Measurements from ENCODE around the gene RASGRF1.
A peak's percentile ranks its signal among the peaks of the same experiment; 100 is the strongest.
"Not testable (repeated sequence)": the region's sequence is repeated elsewhere in the genome, so short reads cannot be mapped to it uniquely, and the experiment has no call there.

RASGRF1 gene

GRCh38 chr15:79028411-79028964 lies 62.1 kb downstream of the RASGRF1 start:
- DNase-seq (ENCODE audit: extremely low spot score): peak; percentile 84
- POLR2A ChIA-PET: no interaction called here

GRCh38 chr15:79027532-79028410 lies 62.8 kb downstream of the RASGRF1 start:
- DNase-seq (ENCODE audit: extremely low spot score): no peak
- TF ChIP-seq ELF4 (IDR thresholded peaks at IDR 0.05) (no peak), HDGF (IDR thresholded peaks at IDR 0.05; ENCODE audit: borderline replicate concordance) (no peak), ARNT (IDR thresholded peaks at IDR 0.05) (no peak), PKNOX1 (IDR thresholded peaks at IDR 0.05) (no peak), TARDBP (IDR thresholded peaks at IDR 0.05) (no peak), LEF1 (IDR thresholded peaks at IDR 0.05; ENCODE audit: borderline replicate concordance) (no peak), SP1 (IDR thresholded peaks at IDR 0.05) (no peak), FOXK2 (IDR thresholded peaks at IDR 0.05) (no peak), SUZ12 (IDR thresholded peaks at IDR 0.05) (no peak)
- POLR2A ChIA-PET: no interaction called here
- CTCF ChIA-PET: interaction anchor here (0.6 to 6.5 kb wide), 24 partner anchors 7 to 1093 kb away, joined by 3 to 135 read pairs (median 4); partner anchors contain the start of gene CTSH

More at GRCh38 chr15:79028411-79028964, 62.1 kb downstream of the RASGRF1 start:
- TF ChIP-seq L3MBTL2 (conservative IDR thresholded peaks at IDR 0.05): no peak
- no peak for TF ChIP-seq FOXA1 (IDR thresholded peaks at IDR 0.05)
- CTCF ChIA-PET: interaction anchor here (0.6 to 6.5 kb wide), 16 partner anchors 8 to 325 kb away, joined by 3 to 135 read pairs (median 4); no protein-coding TSS in a partner anchor

GRCh38 chr15:79025802-79026201 lies 64.8 kb downstream of the RASGRF1 start:
- TF ChIP-seq FOXK2 (IDR thresholded peaks at IDR 0.05): no peak
- no peak for TF ChIP-seq SUZ12 (IDR thresholded peaks at IDR 0.05)
- no peak for TF ChIP-seq NFRKB (IDR thresholded peaks at IDR 0.05)
- TF ChIP-seq HDGF (IDR thresholded peaks at IDR 0.05; ENCODE audit: borderline replicate concordance): no peak
- no peak for TF ChIP-seq SP1 (IDR thresholded peaks at IDR 0.05)
- TF ChIP-seq ARNT (IDR thresholded peaks at IDR 0.05): no peak
- no peak for TF ChIP-seq BHLHE40 (IDR thresholded peaks at IDR 0.05; ENCODE audit: borderline replicate concordance)
- no peak for DNase-seq (ENCODE audit: extremely low spot score)
- POLR2A ChIA-PET: interaction anchor here (1.0 kb wide), 2 partner anchors 152 to 461 kb away, joined by 3 to 4 read pairs; partner anchors contain the start of gene CHRNA5
- CTCF ChIA-PET: interaction anchor here (0.6 to 6.5 kb wide), 3 partner anchors 157 to 1649 kb away, joined by 3 to 135 read pairs (median 3); no protein-coding TSS in a partner anchor

- no peak for TF ChIP-seq LEF1 (IDR thresholded peaks at IDR 0.05; ENCODE audit: borderline replicate concordance)
- TF ChIP-seq ARNT (IDR thresholded peaks at IDR 0.05): no peak
- TF ChIP-seq L3MBTL2 (conservative IDR thresholded peaks at IDR 0.05): no peak
- no peak for TF ChIP-seq FOXM1 (IDR thresholded peaks at IDR 0.05; ENCODE audit: borderline replicate concordance)
- no peak for TF ChIP-seq FOXA1 (IDR thresholded peaks at IDR 0.05)
- no peak for TF ChIP-seq ELF4 (IDR thresholded peaks at IDR 0.05)
- no peak for TF ChIP-seq CTBP1 (IDR thresholded peaks at IDR 0.05; ENCODE audit: borderline replicate concordance)
- no peak for DNase-seq (ENCODE audit: extremely low spot score)
- POLR2A ChIA-PET: interaction anchor here (1.0 kb wide), 2 partner anchors 152 to 460 kb away, joined by 3 to 4 read pairs; partner anchors contain the start of gene CHRNA5
- CTCF ChIA-PET: interaction anchor here (1.0 to 6.5 kb wide), 3 partner anchors 117 to 199 kb away, joined by 3 to 135 read pairs (median 3); no protein-coding TSS in a partner anchor
Observed at GRCh38 chr15:79025201-79025600, 65.4 kb downstream of the RASGRF1 start.

- POLR2A ChIA-PET; DNase-seq (ENCODE audit: extremely low spot score): not testable (repeated sequence)
- CTCF ChIA-PET: interaction anchor here (1.0 kb wide), 1 partner anchor 116 kb away, joined by 3 read pairs; no protein-coding TSS in a partner anchor
Observed at GRCh38 chr15:79024493-79024892, 66.1 kb downstream of the RASGRF1 start.

- ChIA-PET POLR2A (no interaction called here), CTCF (no interaction called here)
- DNase-seq (ENCODE audit: extremely low spot score): no peak
- TF ChIP-seq CTBP1 (IDR thresholded peaks at IDR 0.05; ENCODE audit: borderline replicate concordance) (peak; percentile 51; the same call in 1 of the 2 replicates), TARDBP (IDR thresholded peaks at IDR 0.05) (0 out of 2 replicates have a peak, but pooled peaks have one; percentile 52), ZNF384 (IDR thresholded peaks at IDR 0.05) (0 out of 2 replicates have a peak, but pooled peaks have one; percentile 6), PKNOX1 (IDR thresholded peaks at IDR 0.05) (no peak)
Observed at GRCh38 chr15:79023918-79024317, 66.7 kb downstream of the RASGRF1 start.

- ChIA-PET CTCF (interaction anchor here (1.9 kb wide), 1 partner anchor 161 kb away, joined by 11 read pairs; no protein-coding TSS in a partner anchor), POLR2A (no interaction called here)
- no peak for DNase-seq (ENCODE audit: extremely low spot score)
- TF ChIP-seq LEF1 (IDR thresholded peaks at IDR 0.05; ENCODE audit: borderline replicate concordance) (no peak), CTBP1 (IDR thresholded peaks at IDR 0.05; ENCODE audit: borderline replicate concordance) (no peak), TARDBP (IDR thresholded peaks at IDR 0.05) (no peak), NFRKB (IDR thresholded peaks at IDR 0.05) (no peak), BHLHE40 (IDR thresholded peaks at IDR 0.05; ENCODE audit: borderline replicate concordance) (no peak), HDGF (IDR thresholded peaks at IDR 0.05; ENCODE audit: borderline replicate concordance) (no peak), ARNT (IDR thresholded peaks at IDR 0.05) (no peak), SP1 (IDR thresholded peaks at IDR 0.05) (no peak), L3MBTL2 (conservative IDR thresholded peaks at IDR 0.05) (no peak)
Observed at GRCh38 chr15:79023546-79023890, 67.1 kb downstream of the RASGRF1 start.
